Skeletal muscle tissue (tissue), 4 donors: ENCODE results near the gene ANXA8. TPM values are rescaled to one million over a fixed set of nuclear protein-coding genes. Genes with fewer than 3 reads are reported as not detected.

Source experiments
- H3K27ac ChIP-seq: one replicate; pipeline ENCODE4 v1.7.0; 2013; ENCODE audit warnings: mild to moderate bottlenecking, low read depth, low read length, inconsistent platforms
- H3K27me3 ChIP-seq, 3 donors: one replicate each; pipeline ENCODE4 v1.7.0; 2013; ENCODE audit warnings: low read length in 3 of 3; ENCODE audit not compliant: control insufficient read depth in 3 of 3, insufficient read depth in 3 of 3
- H3K36me3 ChIP-seq, 3 donors: one replicate each; pipeline ENCODE4 v1.7.0; 2013; ENCODE audit warnings: low read length in 3 of 3; ENCODE audit not compliant: control insufficient read depth in 3 of 3, insufficient read depth in 3 of 3
- H3K4me1 ChIP-seq, 3 donors: one replicate each; pipeline ENCODE4 v1.7.0; 2013; ENCODE audit warnings: low read length in 3 of 3, mild to moderate bottlenecking in 3 of 3; ENCODE audit not compliant: control insufficient read depth in 3 of 3, insufficient read depth in 3 of 3
- H3K4me3 ChIP-seq, 3 donors: one replicate each; pipeline ENCODE4 v1.7.0; 2013; ENCODE audit warnings: low read length in 3 of 3
- H3K9ac ChIP-seq, 3 donors: one replicate each; pipeline ENCODE4 v1.7.0; 2013; ENCODE audit warnings: low read length in 3 of 3, mild to moderate bottlenecking in 3 of 3, moderate library complexity in 2 of 3, low read depth in 1 of 3
- H3K9me3 ChIP-seq, 3 donors: one replicate each; pipeline ENCODE4 v1.7.0; 2013; ENCODE audit warnings: low read length in 3 of 3; ENCODE audit not compliant: control insufficient read depth in 3 of 3
- total RNA-seq: library from RNA; depleted of rRNA; stranded (reverse); fragments of >200 nt; gene quantifications from one replicate; pipeline ENCODE4 v1.2.3, GENCODE V29; 2014
- donor health status: Osteomylitis.

ANXA8 gene
- total RNA-seq, 1 donor from 2014 or later, result not detected

GRCh38 chr10:47425813-47426419 is 58.0 kb downstream of the ANXA8 start:
- no peaks in the 10 kb centered on the region for H3K9me3 ChIP-seq
- H3K9ac ChIP-seq, result no peak overlapping the region
- no peak overlapping the region for H3K4me3 ChIP-seq
- no peaks in the 10 kb centered on the region for H3K36me3 ChIP-seq
- no peak overlapping the region for H3K27ac ChIP-seq
- no peaks in the 10 kb centered on the region for H3K4me1 ChIP-seq
- H3K27me3 ChIP-seq, result no peaks in the 10 kb centered on the region

- Histone ChIP-seq H3K4me3 (no peak overlapping the region), H3K4me1 (no peaks in the 10 kb centered on the region), H3K27me3 (no peaks in the 10 kb centered on the region), H3K9ac (no peak overlapping the region), H3K36me3 (no peaks in the 10 kb centered on the region), H3K9me3 (no peaks in the 10 kb centered on the region), H3K27ac (no peak overlapping the region)
These were observed 59.7 kb downstream of the ANXA8 start for GRCh38 chr10:47424231-47424630.

- H3K9me3 ChIP-seq, result no peaks in the 10 kb centered on the region
- no peaks in the 10 kb centered on the region for H3K36me3 ChIP-seq
- no peaks in the 10 kb centered on the region for H3K27me3 ChIP-seq
- no peak overlapping the region for H3K27ac ChIP-seq
- H3K9ac ChIP-seq, result no peak overlapping the region
- H3K4me1 ChIP-seq, result no peaks in the 10 kb centered on the region
- H3K4me3 ChIP-seq, result no peak overlapping the region
These were observed 60.4 kb downstream of the ANXA8 start for GRCh38 chr10:47423476-47423875.

- Histone ChIP-seq H3K4me3 (no peak overlapping the region), H3K27ac (no peak overlapping the region), H3K9ac (no peak overlapping the region), H3K4me1 (no peaks in the 10 kb centered on the region), H3K27me3 (no peaks in the 10 kb centered on the region), H3K9me3 (no peaks in the 10 kb centered on the region), H3K36me3 (no peaks in the 10 kb centered on the region)
These were observed 62.6 kb downstream of the ANXA8 start for GRCh38 chr10:47421057-47421952.

- Histone ChIP-seq H3K27ac (no peak overlapping the region), H3K9ac (no peak overlapping the region), H3K27me3 (no peaks in the 10 kb centered on the region), H3K9me3 (no peaks in the 10 kb centered on the region), H3K36me3 (no peaks in the 10 kb centered on the region), H3K4me3 (no peak overlapping the region), H3K4me1 (no peaks in the 10 kb centered on the region)
These were observed 63.4 kb downstream of the ANXA8 start for GRCh38 chr10:47420305-47421056.

- Histone ChIP-seq H3K36me3 (no peaks in the 10 kb centered on the region), H3K4me1 (no peaks in the 10 kb centered on the region), H3K27ac (no peak overlapping the region), H3K9ac (no peak overlapping the region), H3K9me3 (no peaks in the 10 kb centered on the region), H3K4me3 (no peak overlapping the region), H3K27me3 (no peaks in the 10 kb centered on the region)
These were observed 64.5 kb downstream of the ANXA8 start for GRCh38 chr10:47419421-47419820.

- Histone ChIP-seq H3K27me3 (no peaks in the 10 kb centered on the region), H3K36me3 (no peaks in the 10 kb centered on the region), H3K4me3 (no peak overlapping the region), H3K4me1 (no peaks in the 10 kb centered on the region), H3K27ac (no peak overlapping the region), H3K9ac (no peak overlapping the region), H3K9me3 (no peaks in the 10 kb centered on the region)
These were observed 64.9 kb downstream of the ANXA8 start for GRCh38 chr10:47418966-47419365.

GRCh38 chr10:47418321-47418720 is 65.6 kb downstream of the ANXA8 start:
- H3K9ac ChIP-seq, result no peak overlapping the region
- H3K27ac ChIP-seq, result no peak overlapping the region
- no peaks in the 10 kb centered on the region for H3K9me3 ChIP-seq
- H3K4me1 ChIP-seq, result no peaks in the 10 kb centered on the region
- no peaks in the 10 kb centered on the region for H3K36me3 ChIP-seq
- no peaks in the 10 kb centered on the region for H3K27me3 ChIP-seq
- H3K4me3 ChIP-seq, result no peak overlapping the region
